A549 (cell line): Measurements from ENCODE around the gene FAM193A. TPM values are rescaled to one million over a fixed set of nuclear protein-coding genes. Genes with fewer than 3 reads are reported as not detected.

ENCODE experiments used
- ATAC-seq, 2 experiments: fragments of 200-7000 bp in 1 of 2; fragments of >200 bp in 1 of 2; cut with Nextera tagmentation in 1 of 2; cut with Tn5 transposase in 1 of 2; 3 replicates each; pipeline versions ENCODE4 v1.8.0 to v1.9.1; 2018 to 2020; ENCODE audit warnings: mild to moderate bottlenecking in 1 of 2, moderate library complexity in 1 of 2
- CTCF ChIA-PET: fragments of 300-600 bp; sonication (Branson Sonifier 250); formaldehyde crosslinking; extraction: SDS; loops from one replicate; lab custom pipeline; 2021; ENCODE audit warnings: antibody characterized with exemption, inconsistent platforms; lab: Yijun Ruan, JAX
- POLR2A ChIA-PET: fragments of 350-600 bp; formaldehyde crosslinking; extraction: SDS; loops from one replicate; lab custom pipeline; 2021; ENCODE audit warnings: antibody characterized with exemption, inconsistent platforms; lab: Yijun Ruan, JAX
- DNase-seq, 2 experiments: peaks; one replicate each; pipeline versions ENCODE4 v3.0.0 to v3.0.0-alpha.2; 2011 to 2016; ENCODE audit warnings: low read depth in 1 of 2, low spot score in 1 of 2
- FAIRE-seq: peaks from 2 replicates; lab custom pipeline; 2011; peaks lifted over from hg19 to GRCh38; lab: Jason Lieb, UNC
- H3K27ac ChIP-seq, 2 experiments: fragments of >200 bp; sonication (Bioruptor Twin); formaldehyde crosslinking; 3 replicates each; pipeline ENCODE4 v1.5.1; 2016 to 2017
- H3K4me1 ChIP-seq: fragments of >200 bp; sonication (Bioruptor Twin); formaldehyde crosslinking; 3 replicates; pipeline ENCODE4 v1.6.1; 2016
- H3K4me2 ChIP-seq: fragments of >200 bp; sonication (Bioruptor Twin); formaldehyde crosslinking; 3 replicates; pipeline ENCODE4 v1.6.1; 2016
- H3K4me3 ChIP-seq: fragments of >200 bp; sonication (Bioruptor Twin); formaldehyde crosslinking; 3 replicates; pipeline ENCODE4 v1.5.1; 2016
- H3K9me3 ChIP-seq: fragments of >200 bp; sonication (Bioruptor Twin); formaldehyde crosslinking; 3 replicates; pipeline ENCODE4 v1.6.1; 2016
- BHLHE40 ChIP-seq: IDR thresholded peaks from 2 replicates; pipeline ENCODE4 v1.6.1; 2012; ENCODE audit warnings: low read depth, low read length, inconsistent platforms
- CHD2 ChIP-seq: fragments of 150-350 bp; IDR thresholded peaks from 2 replicates; pipeline ENCODE4 v1.6.1; 2014; ENCODE audit warnings: low read length; ENCODE audit not compliant: partially characterized antibody
- CHD4 ChIP-seq: fragments of 200-600 bp; sonication (generic); IDR thresholded peaks from 2 replicates; pipeline ENCODE4 v1.6.1; 2016; ENCODE audit warnings: antibody characterized with exemption, mild to moderate bottlenecking, borderline replicate concordance
- EP300 ChIP-seq, 2 experiments: fragments of >200 bp; sonication (Bioruptor Twin); formaldehyde crosslinking; IDR thresholded peaks; 2 replicates in 1 of 2; 3 replicates in 1 of 2; pipeline ENCODE4 v1.6.1; 2016 to 2017
- ESRRA ChIP-seq: fragments of 150-350 bp; IDR thresholded peaks from 2 replicates; pipeline ENCODE4 v1.6.1; 2014; ENCODE audit warnings: mild to moderate bottlenecking, low read length, borderline replicate concordance
- FOSL2 ChIP-seq, 2 experiments: fragments of 450-650 bp in 1 of 2; fragments of >200 bp in 1 of 2; sonication (Bioruptor Twin) in 1 of 2; formaldehyde crosslinking; IDR thresholded peaks; 2 replicates each; pipeline versions ENCODE4 v1.5.0 to v1.6.1; 2016 to 2020; ENCODE audit warnings: mild to moderate bottlenecking in 1 of 2, moderate library complexity in 1 of 2
- HOXB13 ChIP-seq: fragments of 250-450 bp; sonication (Bioruptor Pico); IDR thresholded peaks from 2 replicates; pipeline ENCODE4 v1.5.0; 2020; ENCODE audit warnings: low read depth, mild to moderate bottlenecking, moderate library complexity
- JUNB ChIP-seq: fragments of >200 bp; sonication (Bioruptor Twin); formaldehyde crosslinking; IDR thresholded peaks from 2 replicates; pipeline ENCODE4 v1.6.1; 2016
- MYC ChIP-seq: IDR thresholded peaks from 2 replicates; pipeline ENCODE4 v1.6.1; 2012; ENCODE audit warnings: mild to moderate bottlenecking, inconsistent platforms, low read length, improper control_type of control experiment, borderline replicate concordance
- NR3C1 ChIP-seq: fragments of >200 bp; sonication (Bioruptor Twin); formaldehyde crosslinking; IDR thresholded peaks from 3 replicates; pipeline ENCODE4 v1.6.1; 2017
- RAD21 ChIP-seq, 2 experiments: fragments of >200 bp in 1 of 2; sonication (Bioruptor Twin) in 1 of 2; formaldehyde crosslinking in 1 of 2; IDR thresholded peaks in 1 of 2; conservative IDR thresholded peaks in 1 of 2; 2 replicates in 1 of 2; 3 replicates in 1 of 2; pipeline ENCODE4 v1.6.1; 2012 to 2018; ENCODE audit warnings: inconsistent platforms in 1 of 2
- RCOR1 ChIP-seq: fragments of 150-350 bp; IDR thresholded peaks from 2 replicates; pipeline ENCODE4 v1.6.1; 2014; ENCODE audit warnings: antibody characterized with exemption, low read length, low read depth
- RFX5 ChIP-seq: fragments of 450-650 bp; IDR thresholded peaks from 2 replicates; pipeline ENCODE4 v1.7.1; 2014; ENCODE audit warnings: antibody characterized with exemption, mild to moderate bottlenecking, moderate library complexity
- SMC3 ChIP-seq: fragments of >200 bp; sonication (Bioruptor Twin); formaldehyde crosslinking; IDR thresholded peaks from 3 replicates; pipeline ENCODE4 v1.6.1; 2018; ENCODE audit warnings: inconsistent platforms
- SREBF2 ChIP-seq: fragments of 450-650 bp; IDR thresholded peaks from 2 replicates; pipeline ENCODE4 v1.6.1; 2014; ENCODE audit warnings: mild to moderate bottlenecking, moderate library complexity
- TP53 ChIP-seq: fragments of 250-450 bp; sonication (Bioruptor Pico); IDR thresholded peaks from 2 replicates; pipeline ENCODE4 v1.5.0; 2021; ENCODE audit warnings: mild to moderate bottlenecking, moderate library complexity
- WGBS: methylation state at CpG from one replicate; pipeline ENCODE4 v1.1.6; 2017; ENCODE audit errors: missing lambda C conversion rate; 5-methylcytosine and 5-hydroxymethylcytosine counted together
- polyA plus RNA-seq, 4 experiments: library from polyadenylated mRNA; depleted of rRNA in 3 of 4; stranded (reverse); fragments of >200 nt; fragmentation: RNase III in 1 of 4; extraction: RNeasy Plus Mini Kit Qiagen cat#74134 plus additional on column Dnase treatment in 1 of 4; gene quantifications; 2 replicates in 3 of 4; 3 replicates in 1 of 4; pipeline ENCODE4 v1.2.3, GENCODE V29; 2011 to 2017
- TF ChIP-seq, protein P1 (sequence below): fragments of 200-600 bp; sonication (generic); IDR thresholded peaks from 2 replicates; pipeline ENCODE4 v1.6.1; 2016; ENCODE audit warnings: antibody characterized with exemption, mild to moderate bottlenecking, moderate library complexity
- TF ChIP-seq, protein P2 (sequence below): fragments of 150-350 bp; IDR thresholded peaks from 2 replicates; pipeline ENCODE4 v1.6.1; 2014; ENCODE audit warnings: low read depth, mild to moderate bottlenecking, low read length
- TF ChIP-seq, protein P3 (sequence below): IDR thresholded peaks from 2 replicates; pipeline ENCODE4 v1.6.1; 2012; ENCODE audit warnings: low read depth, borderline replicate concordance
- TF ChIP-seq, protein P4 (sequence below): fragments of 250-450 bp; sonication (Bioruptor Pico); IDR thresholded peaks from 2 replicates; pipeline ENCODE4 v1.5.0; 2021; ENCODE audit warnings: mild to moderate bottlenecking, moderate library complexity, borderline replicate concordance
- TF ChIP-seq, protein P5 (sequence below): fragments of 450-650 bp; IDR thresholded peaks from 2 replicates; pipeline ENCODE4 v1.6.1; 2014; ENCODE audit warnings: antibody characterized with exemption

Gene FAM193A
- polyA plus RNA-seq, 2 of the 4 experiments (the other 2 are of a cell fraction): 4.5 to 6.7 TPM

DNA sequence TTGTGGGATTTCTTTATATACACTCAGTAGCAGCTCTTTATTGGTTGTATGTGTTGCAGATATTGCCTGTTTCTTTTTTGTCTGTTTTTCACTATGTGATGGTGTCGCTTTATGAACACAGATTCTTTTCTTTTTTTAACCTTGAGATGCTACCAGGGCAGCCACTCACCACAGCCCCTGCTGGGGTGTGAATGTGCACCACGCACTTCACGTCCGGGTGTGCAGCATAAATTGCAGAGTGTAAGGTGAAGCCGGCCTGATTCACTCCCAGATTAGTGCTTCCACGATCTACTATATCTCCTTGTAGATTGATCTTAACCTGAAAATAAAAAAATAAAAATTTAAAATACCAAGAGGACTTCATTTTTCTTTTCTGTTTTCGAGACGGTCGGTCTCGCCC is 71.4 kb downstream of the FAM193A start:
- CTCF ChIA-PET: interaction anchor here (1.0 kb wide), 1 partner anchor 200 kb away, joined by 3 read pairs; no protein-coding TSS in a partner anchor
- POLR2A ChIA-PET: no interaction called here
- Histone ChIP-seq H3K27ac (no peak overlapping the region), H3K4me1 (no peaks in the 10 kb centered on the region), H3K9me3 (no peaks in the 10 kb centered on the region), H3K4me3 (no peak overlapping the region), H3K4me2 (no peak overlapping the region)
- no peak for TF ChIP-seq NR3C1
- no peak for TF ChIP-seq JUNB
- TF ChIP-seq MYC: no peak
- no peak for TF ChIP-seq BHLHE40
- TF ChIP-seq RAD21 (conservative IDR thresholded peaks at IDR 0.05 in 1 of 2, IDR thresholded peaks at IDR 0.05 in 1 of 2): no peak
- TF ChIP-seq HOXB13 (CRISPR knock-in tag): no peak
- no peak for TF ChIP-seq CHD4
- no peak for TF ChIP-seq CHD2
- no peak for TF ChIP-seq EP300 (IDR thresholded peaks at IDR 0.05)
- TF ChIP-seq TP53: no peak
- TF ChIP-seq FOSL2 (IDR thresholded peaks at IDR 0.05): no peak
- no peak for TF ChIP-seq FOSL2 (CRISPR knock-in tag; IDR thresholded peaks at IDR 0.05)
- TF ChIP-seq, protein P1, sequence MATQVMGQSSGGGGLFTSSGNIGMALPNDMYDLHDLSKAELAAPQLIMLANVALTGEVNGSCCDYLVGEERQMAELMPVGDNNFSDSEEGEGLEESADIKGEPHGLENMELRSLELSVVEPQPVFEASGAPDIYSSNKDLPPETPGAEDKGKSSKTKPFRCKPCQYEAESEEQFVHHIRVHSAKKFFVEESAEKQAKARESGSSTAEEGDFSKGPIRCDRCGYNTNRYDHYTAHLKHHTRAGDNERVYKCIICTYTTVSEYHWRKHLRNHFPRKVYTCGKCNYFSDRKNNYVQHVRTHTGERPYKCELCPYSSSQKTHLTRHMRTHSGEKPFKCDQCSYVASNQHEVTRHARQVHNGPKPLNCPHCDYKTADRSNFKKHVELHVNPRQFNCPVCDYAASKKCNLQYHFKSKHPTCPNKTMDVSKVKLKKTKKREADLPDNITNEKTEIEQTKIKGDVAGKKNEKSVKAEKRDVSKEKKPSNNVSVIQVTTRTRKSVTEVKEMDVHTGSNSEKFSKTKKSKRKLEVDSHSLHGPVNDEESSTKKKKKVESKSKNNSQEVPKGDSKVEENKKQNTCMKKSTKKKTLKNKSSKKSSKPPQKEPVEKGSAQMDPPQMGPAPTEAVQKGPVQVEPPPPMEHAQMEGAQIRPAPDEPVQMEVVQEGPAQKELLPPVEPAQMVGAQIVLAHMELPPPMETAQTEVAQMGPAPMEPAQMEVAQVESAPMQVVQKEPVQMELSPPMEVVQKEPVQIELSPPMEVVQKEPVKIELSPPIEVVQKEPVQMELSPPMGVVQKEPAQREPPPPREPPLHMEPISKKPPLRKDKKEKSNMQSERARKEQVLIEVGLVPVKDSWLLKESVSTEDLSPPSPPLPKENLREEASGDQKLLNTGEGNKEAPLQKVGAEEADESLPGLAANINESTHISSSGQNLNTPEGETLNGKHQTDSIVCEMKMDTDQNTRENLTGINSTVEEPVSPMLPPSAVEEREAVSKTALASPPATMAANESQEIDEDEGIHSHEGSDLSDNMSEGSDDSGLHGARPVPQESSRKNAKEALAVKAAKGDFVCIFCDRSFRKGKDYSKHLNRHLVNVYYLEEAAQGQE: no peak
- TF ChIP-seq RCOR1: no peak
- no peak for TF ChIP-seq SREBF2
- no peak for DNase-seq
- 95% methylated on average over 10 of the region's 10 CpGs for WGBS
- no peak for FAIRE-seq
- no peak for ATAC-seq

DNA sequence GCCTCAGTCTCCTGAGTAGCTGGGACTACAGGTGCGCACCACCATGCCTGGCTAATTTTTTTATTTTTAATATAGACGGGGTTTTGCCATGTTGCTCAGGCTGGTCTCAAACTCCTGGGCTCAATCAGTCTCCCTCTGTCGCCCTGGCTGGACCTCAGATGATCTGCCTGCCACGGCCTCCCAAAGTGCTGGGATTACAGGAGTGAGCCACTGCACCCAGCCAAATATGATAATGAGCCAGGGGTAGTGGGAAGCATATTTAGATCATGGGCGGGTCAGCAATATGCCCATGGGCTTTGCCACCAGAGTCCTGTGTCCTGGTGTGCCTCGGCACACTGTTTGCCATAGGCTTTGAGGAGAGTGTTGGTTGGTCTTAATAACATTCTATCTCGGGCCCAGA is 71.8 kb downstream of the FAM193A start:
- no peak for DNase-seq
- no peak for ATAC-seq
- ChIA-PET CTCF (no interaction called here), POLR2A (no interaction called here)
- 95% methylated on average over 6 of the region's 7 CpGs for WGBS
- Histone ChIP-seq H3K4me3 (no peak overlapping the region), H3K27ac (no peak overlapping the region), H3K4me2 (no peak overlapping the region)
- TF ChIP-seq TP53 (no peak), RFX5 (no peak), SMC3 (no peak), ESRRA (no peak)
- TF ChIP-seq, protein P2, sequence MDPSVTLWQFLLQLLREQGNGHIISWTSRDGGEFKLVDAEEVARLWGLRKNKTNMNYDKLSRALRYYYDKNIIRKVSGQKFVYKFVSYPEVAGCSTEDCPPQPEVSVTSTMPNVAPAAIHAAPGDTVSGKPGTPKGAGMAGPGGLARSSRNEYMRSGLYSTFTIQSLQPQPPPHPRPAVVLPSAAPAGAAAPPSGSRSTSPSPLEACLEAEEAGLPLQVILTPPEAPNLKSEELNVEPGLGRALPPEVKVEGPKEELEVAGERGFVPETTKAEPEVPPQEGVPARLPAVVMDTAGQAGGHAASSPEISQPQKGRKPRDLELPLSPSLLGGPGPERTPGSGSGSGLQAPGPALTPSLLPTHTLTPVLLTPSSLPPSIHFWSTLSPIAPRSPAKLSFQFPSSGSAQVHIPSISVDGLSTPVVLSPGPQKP: no peak
- TF ChIP-seq, protein P3, sequence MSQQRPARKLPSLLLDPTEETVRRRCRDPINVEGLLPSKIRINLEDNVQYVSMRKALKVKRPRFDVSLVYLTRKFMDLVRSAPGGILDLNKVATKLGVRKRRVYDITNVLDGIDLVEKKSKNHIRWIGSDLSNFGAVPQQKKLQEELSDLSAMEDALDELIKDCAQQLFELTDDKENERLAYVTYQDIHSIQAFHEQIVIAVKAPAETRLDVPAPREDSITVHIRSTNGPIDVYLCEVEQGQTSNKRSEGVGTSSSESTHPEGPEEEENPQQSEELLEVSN: no peak
- TF ChIP-seq, protein P4, sequence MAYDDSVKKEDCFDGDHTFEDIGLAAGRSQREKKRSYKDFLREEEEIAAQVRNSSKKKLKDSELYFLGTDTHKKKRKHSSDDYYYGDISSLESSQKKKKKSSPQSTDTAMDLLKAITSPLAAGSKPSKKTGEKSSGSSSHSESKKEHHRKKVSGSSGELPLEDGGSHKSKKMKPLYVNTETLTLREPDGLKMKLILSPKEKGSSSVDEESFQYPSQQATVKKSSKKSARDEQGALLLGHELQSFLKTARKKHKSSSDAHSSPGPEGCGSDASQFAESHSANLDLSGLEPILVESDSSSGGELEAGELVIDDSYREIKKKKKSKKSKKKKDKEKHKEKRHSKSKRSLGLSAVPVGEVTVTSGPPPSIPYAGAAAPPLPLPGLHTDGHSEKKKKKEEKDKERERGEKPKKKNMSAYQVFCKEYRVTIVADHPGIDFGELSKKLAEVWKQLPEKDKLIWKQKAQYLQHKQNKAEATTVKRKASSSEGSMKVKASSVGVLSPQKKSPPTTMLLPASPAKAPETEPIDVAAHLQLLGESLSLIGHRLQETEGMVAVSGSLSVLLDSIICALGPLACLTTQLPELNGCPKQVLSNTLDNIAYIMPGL (CRISPR knock-in tag): no peak
- TF ChIP-seq, protein P5, sequence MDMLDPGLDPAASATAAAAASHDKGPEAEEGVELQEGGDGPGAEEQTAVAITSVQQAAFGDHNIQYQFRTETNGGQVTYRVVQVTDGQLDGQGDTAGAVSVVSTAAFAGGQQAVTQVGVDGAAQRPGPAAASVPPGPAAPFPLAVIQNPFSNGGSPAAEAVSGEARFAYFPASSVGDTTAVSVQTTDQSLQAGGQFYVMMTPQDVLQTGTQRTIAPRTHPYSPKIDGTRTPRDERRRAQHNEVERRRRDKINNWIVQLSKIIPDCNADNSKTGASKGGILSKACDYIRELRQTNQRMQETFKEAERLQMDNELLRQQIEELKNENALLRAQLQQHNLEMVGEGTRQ: no peak
- TF ChIP-seq, all 56 proteins: peak for 0
- no peaks in the 10 kb centered on the region for H3K4me1 ChIP-seq
- no peak for FAIRE-seq
- no peaks in the 10 kb centered on the region for H3K9me3 ChIP-seq
